ENCODE data around the gene NLRP10. TPM values are rescaled to one million over a fixed set of nuclear protein-coding genes. Genes with fewer than 3 reads are reported as not detected.
"Not testable (repeated sequence)": the region's sequence is repeated elsewhere in the genome, so short reads cannot be mapped to it uniquely, and the experiment has no call there.

NLRP10 gene
- total RNA-seq, 2 donors from 2014 or later: not detected

DNA sequence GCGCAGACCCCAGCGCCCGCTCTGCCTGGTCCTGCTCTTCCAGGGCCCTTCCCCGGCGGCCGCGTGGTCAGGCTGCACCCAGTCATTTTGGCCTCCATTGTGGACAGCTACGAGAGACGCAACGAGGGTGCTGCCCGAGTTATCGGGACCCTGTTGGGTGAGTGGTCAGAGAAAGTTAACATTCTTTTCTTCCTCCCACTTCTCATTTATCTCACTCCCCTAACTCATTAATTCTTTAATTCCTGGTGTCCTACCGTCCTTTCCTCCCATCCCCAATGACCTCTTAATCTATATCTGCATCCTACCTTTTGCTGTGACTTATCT lies 22.3 kb upstream of the NLRP10 start:
- not testable (repeated sequence) for H3K27me3 Mint-ChIP-seq, H3K9me3 Mint-ChIP-seq
- peaks cover 49% of the 10 kb centered on the region for H3K36me3 Mint-ChIP-seq (ENCODE audit: low read depth)
- H3K4me1 Mint-ChIP-seq: peaks cover 31% of the 10 kb centered on the region
- peak; percentile 12 for ATAC-seq (replicated peaks)
- H3K27ac Mint-ChIP-seq: peak overlapping the region; percentile 96
- H3K4me3 Mint-ChIP-seq: peak overlapping the region; percentile 90

DNA sequence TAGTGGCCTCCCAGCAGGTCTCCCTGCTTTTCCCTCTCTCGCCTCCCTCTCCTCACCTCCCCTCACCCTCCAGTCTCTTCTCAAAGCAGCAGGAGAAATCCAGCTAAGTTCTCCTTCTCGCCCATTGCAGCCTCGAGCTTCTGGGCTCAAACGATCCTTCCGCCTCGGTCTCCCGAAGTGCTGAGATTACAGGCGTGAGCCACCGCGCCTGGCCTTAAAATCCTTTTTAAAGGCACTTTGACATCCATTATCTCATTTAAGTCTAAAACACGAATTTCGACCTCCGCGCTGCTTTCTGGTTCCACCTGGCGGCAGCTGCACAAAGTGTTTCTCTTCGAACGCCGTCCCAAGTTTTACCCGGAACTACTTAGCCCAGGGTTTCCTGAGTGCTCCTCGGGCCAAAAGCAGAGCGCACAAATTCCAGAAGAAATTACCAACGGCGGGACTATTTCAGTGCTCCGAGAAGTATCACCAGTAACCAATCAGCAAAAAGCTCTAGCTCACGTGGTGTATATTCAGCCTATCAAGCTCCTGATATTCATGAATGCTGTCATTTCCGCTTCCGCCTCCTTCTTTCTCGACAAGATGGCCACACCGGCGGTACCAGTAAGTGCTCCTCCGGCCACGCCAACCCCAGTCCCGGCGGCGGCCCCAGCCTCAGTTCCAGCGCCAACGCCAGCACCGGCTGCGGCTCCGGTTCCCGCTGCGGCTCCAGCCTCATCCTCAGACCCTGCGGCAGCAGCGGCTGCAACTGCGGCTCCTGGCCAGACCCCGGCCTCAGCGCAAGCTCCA lies 21.7 kb upstream of the NLRP10 start, which contains the start of gene EIF3F:
Gene EIF3F, plus strand, starts transcription at position 570 of the 792 bp plus-strand sequence. Its CDS starts 16 bp downstream, at position 586.
- peaks cover 43% of the 10 kb centered on the region for H3K36me3 Mint-ChIP-seq (ENCODE audit: low read depth)
- no peaks in the 10 kb centered on the region for H3K9me3 Mint-ChIP-seq
- H3K4me1 Mint-ChIP-seq: peaks cover 31% of the 10 kb centered on the region
- peak within 1 kb of the TSS; percentile 96 for H3K27ac Mint-ChIP-seq
- no peaks in the 10 kb centered on the region for H3K27me3 Mint-ChIP-seq
- peak within 1 kb of the TSS; percentile 90 for H3K4me3 Mint-ChIP-seq
- peak; percentile 99 for ATAC-seq (replicated peaks)

DNA sequence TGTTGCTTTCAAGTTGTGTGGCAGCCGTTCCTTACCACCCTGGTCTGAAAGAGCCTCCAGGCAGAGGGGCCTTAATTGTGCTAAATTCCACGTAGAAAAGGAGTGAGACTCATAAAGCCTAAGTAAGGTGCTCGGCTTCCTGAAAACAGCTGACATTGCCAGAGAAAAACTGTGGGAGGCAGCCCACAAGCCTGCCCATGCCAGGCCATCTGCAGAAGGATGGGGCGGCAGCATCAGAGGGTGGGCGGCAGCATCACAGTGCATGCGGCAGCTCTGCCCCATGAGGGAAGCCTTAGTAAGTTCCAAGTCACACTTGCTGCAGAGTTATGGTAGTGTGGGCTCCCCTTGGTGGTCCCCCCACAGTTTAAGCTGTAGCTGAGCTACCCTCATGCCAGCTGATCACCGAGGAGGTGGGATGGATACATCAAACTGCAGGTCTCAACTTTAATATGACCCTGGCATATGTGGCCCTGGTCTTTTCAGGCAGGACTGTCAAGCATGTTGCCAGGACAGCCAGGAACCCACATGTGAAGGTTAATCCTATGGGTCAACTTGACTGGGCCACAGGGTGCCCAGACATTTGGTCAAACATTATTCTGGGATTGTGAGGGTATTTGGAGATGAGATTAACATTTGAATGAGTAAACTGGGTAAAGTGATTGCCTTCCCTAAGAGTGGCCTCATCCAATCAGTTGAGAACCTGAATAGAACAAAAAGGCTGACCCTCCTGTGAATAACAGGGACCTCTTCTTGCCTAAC lies 18.8 kb upstream of the NLRP10 start:
- Mint-ChIP-seq H3K27me3 (no peaks in the 10 kb centered on the region), H3K36me3 (ENCODE audit: low read depth) (peaks cover 14% of the 10 kb centered on the region), H3K9me3 (no peaks in the 10 kb centered on the region), H3K4me1 (peaks cover 13% of the 10 kb centered on the region), H3K4me3 (no peak overlapping the region), H3K27ac (no peak overlapping the region)
- ATAC-seq (replicated peaks): no peak

- Mint-ChIP-seq H3K36me3 (ENCODE audit: low read depth) (peaks cover under 1% of the 10 kb centered on the region), H3K4me3 (no peak overlapping the region), H3K9me3 (no peaks in the 10 kb centered on the region), H3K27me3 (no peaks in the 10 kb centered on the region), H3K27ac (no peak overlapping the region), H3K4me1 (peaks cover 10% of the 10 kb centered on the region)
- no peak for ATAC-seq (replicated peaks)
Measured at GRCh38 chr11:7982582-7983119, 17.4 kb upstream of the NLRP10 start.

- no peaks in the 10 kb centered on the region for H3K36me3 Mint-ChIP-seq (ENCODE audit: low read depth)
- no peak for ATAC-seq (replicated peaks)
- peaks cover 7% of the 10 kb centered on the region for H3K4me1 Mint-ChIP-seq
Measured at GRCh38 chr11:7981619-7982157, 16.4 kb upstream of the NLRP10 start.

DNA sequence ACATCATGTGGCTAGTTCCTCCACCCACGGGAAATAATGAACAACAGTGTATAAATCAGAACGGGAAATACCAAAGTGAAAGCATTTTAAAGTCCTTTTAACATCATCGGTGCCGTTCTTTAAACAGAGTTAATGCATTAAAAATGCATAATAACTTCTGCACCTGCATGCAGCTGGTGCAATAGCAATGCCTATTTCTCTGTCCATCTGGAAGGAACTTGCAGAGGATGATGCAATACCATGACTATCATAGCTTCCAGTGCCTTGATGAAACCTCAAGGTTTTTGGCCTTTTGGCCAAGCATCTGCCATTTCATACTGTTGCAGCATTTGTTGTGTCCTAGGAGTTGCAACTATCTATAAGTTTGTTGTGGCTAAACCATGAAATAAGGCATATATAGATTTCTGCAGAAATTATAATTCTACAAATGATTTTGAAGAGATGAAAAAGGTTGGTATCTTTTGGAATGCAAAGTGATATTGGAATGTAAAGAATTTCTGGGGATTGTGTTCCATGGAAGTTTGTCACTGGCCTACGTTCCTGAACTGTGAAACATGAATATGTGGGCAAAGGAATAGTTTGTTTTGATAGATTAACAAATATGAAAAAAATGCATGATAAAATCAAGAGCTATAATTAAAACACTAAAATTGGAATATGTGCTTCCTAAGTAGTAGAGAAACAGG lies 12.1 kb upstream of the NLRP10 start:
- no peaks in the 10 kb centered on the region for H3K4me1 Mint-ChIP-seq
- peaks cover 4% of the 10 kb centered on the region for H3K27me3 Mint-ChIP-seq
- H3K27ac Mint-ChIP-seq: no peak overlapping the region
- no peaks in the 10 kb centered on the region for H3K9me3 Mint-ChIP-seq
- no peaks in the 10 kb centered on the region for H3K36me3 Mint-ChIP-seq (ENCODE audit: low read depth)
- ATAC-seq (replicated peaks): no peak
- H3K4me3 Mint-ChIP-seq: no peak overlapping the region

More at GRCh38 chr11:7981619-7982157, 16.4 kb upstream of the NLRP10 start:
- Mint-ChIP-seq H3K27ac (no peak overlapping the region), H3K4me3 (no peak overlapping the region), H3K9me3 (no peaks in the 10 kb centered on the region), H3K27me3 (no peaks in the 10 kb centered on the region)

- Mint-ChIP-seq H3K9me3 (no peaks in the 10 kb centered on the region), H3K4me3 (no peak overlapping the region), H3K27ac (no peak overlapping the region), H3K36me3 (ENCODE audit: low read depth) (no peaks in the 10 kb centered on the region), H3K4me1 (no peaks in the 10 kb centered on the region), H3K27me3 (peaks cover 8% of the 10 kb centered on the region)
- ATAC-seq (replicated peaks): no peak
Measured at GRCh38 chr11:7974668-7975067, 9.4 kb upstream of the NLRP10 start.

- Mint-ChIP-seq H3K4me3 (no peak overlapping the region), H3K9me3 (no peaks in the 10 kb centered on the region), H3K27ac (no peak overlapping the region), H3K4me1 (no peaks in the 10 kb centered on the region), H3K27me3 (peaks cover 8% of the 10 kb centered on the region), H3K36me3 (ENCODE audit: low read depth) (no peaks in the 10 kb centered on the region)
- ATAC-seq (replicated peaks): no peak
Measured at GRCh38 chr11:7973011-7973410, 7.8 kb upstream of the NLRP10 start.

- Mint-ChIP-seq H3K9me3 (no peaks in the 10 kb centered on the region), H3K4me3 (no peak overlapping the region), H3K27me3 (peaks cover 10% of the 10 kb centered on the region), H3K36me3 (ENCODE audit: low read depth) (no peaks in the 10 kb centered on the region), H3K27ac (no peak overlapping the region), H3K4me1 (no peaks in the 10 kb centered on the region)
- no peak for ATAC-seq (replicated peaks)
Measured at GRCh38 chr11:7971846-7972245, 6.6 kb upstream of the NLRP10 start.

- Mint-ChIP-seq H3K27me3 (peaks cover 12% of the 10 kb centered on the region), H3K4me1 (no peaks in the 10 kb centered on the region), H3K27ac (no peak overlapping the region), H3K4me3 (no peak overlapping the region), H3K9me3 (no peaks in the 10 kb centered on the region), H3K36me3 (ENCODE audit: low read depth) (no peaks in the 10 kb centered on the region)
- ATAC-seq (replicated peaks): no peak
Measured at GRCh38 chr11:7969756-7970646, 4.8 kb upstream of the NLRP10 start.

GRCh38 chr11:7968686-7969085 lies 3.4 kb upstream of the NLRP10 start:
- H3K27ac Mint-ChIP-seq: no peak overlapping the region
- no peak overlapping the region for H3K4me3 Mint-ChIP-seq
- H3K36me3 Mint-ChIP-seq (ENCODE audit: low read depth): no peaks in the 10 kb centered on the region
- no peaks in the 10 kb centered on the region for H3K4me1 Mint-ChIP-seq
- ATAC-seq (replicated peaks): no peak
- H3K27me3 Mint-ChIP-seq: peaks cover 16% of the 10 kb centered on the region
- H3K9me3 Mint-ChIP-seq: no peaks in the 10 kb centered on the region

DNA sequence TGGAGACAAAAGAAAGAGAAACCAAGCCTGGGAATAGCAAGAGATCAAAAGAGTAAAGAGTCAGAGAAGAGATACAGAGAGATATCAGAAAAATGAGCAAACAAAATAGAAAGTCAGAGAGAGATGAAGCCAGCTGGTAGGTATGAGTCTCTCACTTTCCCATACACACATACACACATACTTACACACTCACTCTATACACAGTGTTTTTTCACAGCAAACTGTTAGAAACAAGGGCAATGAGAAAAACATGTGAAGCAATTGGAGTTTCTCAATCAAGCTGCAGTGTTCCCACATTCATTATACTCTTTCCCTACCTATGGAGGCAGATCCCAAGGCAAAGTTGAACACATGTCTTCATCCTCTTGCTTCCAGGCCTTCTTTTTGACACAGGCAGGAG lies 2.6 kb upstream of the NLRP10 start:
- ATAC-seq (replicated peaks): no peak
- H3K9me3 Mint-ChIP-seq: no peaks in the 10 kb centered on the region
- peaks cover 13% of the 10 kb centered on the region for H3K27me3 Mint-ChIP-seq
- H3K4me3 Mint-ChIP-seq: no peak overlapping the region
- H3K36me3 Mint-ChIP-seq (ENCODE audit: low read depth): no peaks in the 10 kb centered on the region
- no peaks in the 10 kb centered on the region for H3K4me1 Mint-ChIP-seq
- H3K27ac Mint-ChIP-seq: no peak overlapping the region

- H3K4me3 Mint-ChIP-seq: no peak overlapping the region
- H3K9me3 Mint-ChIP-seq: no peaks in the 10 kb centered on the region
- no peaks in the 10 kb centered on the region for H3K36me3 Mint-ChIP-seq (ENCODE audit: low read depth)
- no peaks in the 10 kb centered on the region for H3K4me1 Mint-ChIP-seq
- ATAC-seq (replicated peaks): no peak
- H3K27ac Mint-ChIP-seq: no peak overlapping the region
- peaks cover 13% of the 10 kb centered on the region for H3K27me3 Mint-ChIP-seq
Measured at GRCh38 chr11:7967097-7967496, 1.9 kb upstream of the NLRP10 start.
